ENCODE results near the gene CYP4A11.
"Not testable (repeated sequence)": the region's sequence is repeated elsewhere in the genome, so short reads cannot be mapped to it uniquely, and the experiment has no call there.

The CYP4A11 gene

DNA sequence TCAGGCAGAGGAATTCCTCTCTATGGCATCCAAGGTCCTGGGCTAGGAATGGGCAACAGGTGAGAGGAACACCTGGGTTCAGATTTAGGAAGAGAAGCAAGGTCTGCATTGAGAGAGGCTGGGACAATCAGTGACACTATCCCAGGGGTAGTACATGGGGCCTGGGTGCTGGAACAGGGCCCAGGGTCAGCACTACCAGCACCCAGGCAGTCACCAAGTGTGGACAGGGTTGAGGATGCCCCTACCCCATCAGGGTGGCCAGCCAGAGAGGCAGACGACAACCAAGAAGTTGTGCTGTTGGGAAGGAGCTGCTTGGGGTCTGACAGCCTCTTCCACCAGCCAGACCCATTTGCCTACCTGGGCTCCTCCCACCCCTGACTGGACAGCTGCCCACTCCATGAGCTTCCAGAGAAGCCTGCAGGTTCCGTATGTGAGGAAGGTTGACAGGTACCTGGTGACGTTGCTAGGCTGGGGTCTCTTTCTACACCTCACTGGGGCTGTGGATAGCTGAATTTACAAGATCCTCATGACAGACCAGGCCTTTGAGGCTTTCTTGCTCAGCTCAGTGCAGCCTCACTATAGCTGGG is 13.9 kb downstream of the CYP4A11 start:
- DNase-seq (ENCODE audit: low read depth in 2 of 3, low spot score in 1 of 3), result no peak

DNA sequence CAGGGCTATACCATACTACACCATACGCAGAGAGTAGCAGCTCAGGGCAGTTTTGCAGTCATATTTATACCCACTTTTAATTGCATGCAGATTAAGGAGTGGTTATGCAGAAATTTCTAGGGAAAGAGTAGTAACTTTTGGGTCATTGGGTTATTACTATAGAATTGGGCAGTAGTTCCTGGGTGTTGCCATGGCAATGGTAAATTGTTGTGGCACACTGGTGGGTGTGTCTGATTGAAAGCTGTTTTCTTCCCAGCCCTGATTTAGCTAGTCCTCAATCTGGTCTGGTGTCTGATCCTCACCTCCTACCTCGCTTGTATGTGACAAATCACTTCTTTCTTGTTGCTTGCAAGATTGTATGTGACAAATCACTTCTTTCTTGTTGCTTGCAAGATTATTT is 30.5 kb downstream of the CYP4A11 start:
- DNase-seq (ENCODE audit: low read depth in 2 of 3, low spot score in 1 of 3), result no peak

DNA sequence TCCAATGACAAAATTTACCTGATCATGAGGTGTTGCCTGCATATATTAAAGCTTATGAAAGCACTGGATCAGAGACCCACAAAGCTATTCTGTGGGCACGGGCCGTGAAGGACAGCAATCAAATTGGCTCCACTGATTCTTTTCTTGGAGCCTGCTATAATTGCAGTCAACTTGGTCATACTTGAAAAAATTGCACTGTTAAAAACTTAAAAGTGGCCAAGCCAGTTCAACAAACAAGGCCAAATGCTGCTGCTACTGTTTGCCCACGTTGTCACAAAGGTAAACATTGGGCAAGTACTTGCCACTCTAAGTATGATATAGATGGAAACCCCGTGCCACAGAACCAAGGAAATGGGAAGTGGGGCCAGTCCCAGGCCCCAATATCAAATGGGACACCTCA is 37.8 kb downstream of the CYP4A11 start:
- DNase-seq (ENCODE audit: low read depth in 2 of 3, low spot score in 1 of 3), result no peak

DNA sequence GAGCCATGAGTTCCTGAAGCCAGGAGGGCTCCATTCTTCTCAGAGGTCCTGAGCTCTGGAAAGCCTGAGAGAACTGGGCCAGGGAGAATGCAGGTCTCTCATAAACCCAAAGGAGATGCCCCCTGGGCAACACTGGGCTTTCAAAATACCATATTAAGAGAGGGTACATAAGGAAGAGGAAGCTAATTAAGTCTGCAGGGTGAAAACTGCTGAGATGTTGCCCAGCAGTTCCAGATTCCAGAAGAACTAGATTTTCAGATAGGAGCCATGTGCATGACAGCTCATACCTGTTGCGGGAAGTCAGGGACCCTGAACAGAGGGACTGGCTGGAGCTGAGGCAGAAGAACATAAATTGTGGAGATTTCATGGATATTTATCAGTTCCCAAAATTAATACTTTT is 40.9 kb downstream of the CYP4A11 start:
- DNase-seq (ENCODE audit: low read depth in 2 of 3, low spot score in 1 of 3), result no peak

DNA sequence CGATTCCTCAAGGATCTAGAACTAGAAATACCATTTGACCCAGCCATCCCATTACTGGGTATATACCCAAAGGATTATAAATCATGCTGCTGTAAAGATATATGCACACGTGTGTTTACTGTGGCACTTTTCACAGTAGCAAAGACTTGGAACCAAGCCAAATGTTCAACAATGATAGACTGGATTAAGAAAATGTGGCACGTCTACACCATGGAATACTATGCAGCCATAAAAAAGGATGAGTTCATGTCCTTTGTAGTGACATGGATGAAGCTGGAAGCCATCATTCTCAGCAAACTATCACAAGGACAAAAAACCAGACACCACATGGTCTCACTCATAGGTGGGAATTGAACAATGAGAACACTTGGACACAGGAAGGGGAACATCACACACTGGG is 59.6 kb downstream of the CYP4A11 start:
- DNase-seq (ENCODE audit: low read depth in 2 of 3, low spot score in 1 of 3), result not testable (repeated sequence)
